K562 (cell line): ENCODE results near the gene CPSF4L. TPM values are rescaled to one million over a fixed set of nuclear protein-coding genes. Genes with fewer than 3 reads are reported as not detected.
A peak's percentile ranks its signal among the peaks of the same experiment; 100 is the strongest.

ENCODE experiments used
- ARID1B ChIP-seq: fragments of 450-650 bp; IDR thresholded peaks from 2 replicates; pipeline ENCODE4 v1.6.1; 2016; ENCODE audit warnings: antibody characterized with exemption, mild to moderate bottlenecking, inconsistent platforms
- ATF4 ChIP-seq: fragments of 450-650 bp; formaldehyde crosslinking; IDR thresholded peaks from 2 replicates; pipeline ENCODE4 v1.4.0; 2022; ENCODE audit warnings: mild to moderate bottlenecking, moderate library complexity
- BRCA1 ChIP-seq, 2 experiments: fragments of 450-650 bp in 1 of 2; sonication (generic) in 1 of 2; formaldehyde crosslinking in 1 of 2; IDR thresholded peaks; 2 replicates each; pipeline versions ENCODE4 v1.5.0 to v1.6.1; 2017 to 2020; ENCODE audit warnings: mild to moderate bottlenecking in 1 of 2, missing genetic modification reagents in 1 of 2
- DIDO1 ChIP-seq: fragments of 450-650 bp; IDR thresholded peaks from 2 replicates; pipeline ENCODE4 v1.6.1; 2016; ENCODE audit warnings: low read depth, missing biosample characterization, missing genetic modification characterization
- FIP1L1 ChIP-seq: fragments of 200-400 bp; formaldehyde crosslinking; IDR thresholded peaks from 2 replicates; pipeline ENCODE4 v1.6.1; 2018; ENCODE audit warnings: mild to moderate bottlenecking, low read depth, low read length; ENCODE audit not compliant: poor library complexity, severe bottlenecking
- GTF2B ChIP-seq: IDR thresholded peaks from 2 replicates; pipeline ENCODE4 v1.6.1; 2011; ENCODE audit not compliant: insufficient read length; ENCODE audit errors: extremely low read depth
- HDAC1 ChIP-seq, 2 experiments: fragments of 450-650 bp; IDR thresholded peaks; 2 replicates each; pipeline ENCODE4 v1.6.1; 2016 to 2017; ENCODE audit warnings: inconsistent platforms in 1 of 2, mild to moderate bottlenecking in 1 of 2, moderate library complexity in 1 of 2
- HDAC2 ChIP-seq: fragments of 450-650 bp; IDR thresholded peaks from 2 replicates; pipeline ENCODE4 v1.6.1; 2016; ENCODE audit warnings: mild to moderate bottlenecking
- HNRNPH1 ChIP-seq: fragments of 200-400 bp; formaldehyde crosslinking; optimal IDR thresholded peaks from 2 replicates; pipeline ENCODE3; 2017; ENCODE audit warnings: low read depth, mild to moderate bottlenecking, low read length, moderate library complexity
- HNRNPLL ChIP-seq: fragments of 200-400 bp; formaldehyde crosslinking; IDR thresholded peaks from 2 replicates; pipeline ENCODE4 v1.6.1; 2017; ENCODE audit warnings: low read length, low read depth, mild to moderate bottlenecking; ENCODE audit not compliant: poor library complexity, severe bottlenecking
- MIER1 ChIP-seq: fragments of 450-650 bp; IDR thresholded peaks from 2 replicates; pipeline ENCODE4 v1.6.1; 2016; ENCODE audit warnings: antibody characterized with exemption, mild to moderate bottlenecking, low read depth
- NFE2 ChIP-seq: IDR thresholded peaks from 2 replicates; pipeline ENCODE4 v1.6.1; 2014; ENCODE audit warnings: antibody characterized with exemption, low read depth
- NR2C1 ChIP-seq, 2 experiments: fragments of 450-650 bp; IDR thresholded peaks; 2 replicates each; pipeline ENCODE4 v1.6.1; 2017; ENCODE audit warnings: mild to moderate bottlenecking in 2 of 2, antibody characterized with exemption in 1 of 2, inconsistent platforms in 1 of 2, missing compliant biosample characterization in 1 of 2, missing genetic modification characterization in 1 of 2
- POLR2G ChIP-seq: fragments of 200-400 bp; formaldehyde crosslinking; IDR thresholded peaks from 2 replicates; pipeline ENCODE4 v1.6.1; 2017; ENCODE audit warnings: low read depth, mild to moderate bottlenecking, antibody characterized with exemption, low read length, moderate library complexity
- SAFB2 ChIP-seq: fragments of 200-400 bp; formaldehyde crosslinking; IDR thresholded peaks from 2 replicates; pipeline ENCODE4 v1.6.1; 2018; ENCODE audit warnings: borderline replicate concordance, low read length, low read depth, moderate library complexity; ENCODE audit not compliant: severe bottlenecking
- SIRT6 ChIP-seq: IDR thresholded peaks from one replicate; pipeline ENCODE4 v1.6.1; 2012; ENCODE audit warnings: low read depth, mild to moderate bottlenecking, control low read depth, inconsistent platforms, low read length, moderate library complexity
- SMARCA4 ChIP-seq: fragments of 450-650 bp; IDR thresholded peaks from 2 replicates; pipeline ENCODE4 v1.6.1; 2016
- SMARCA5 ChIP-seq: fragments of 450-650 bp; IDR thresholded peaks from 2 replicates; pipeline ENCODE4 v1.6.1; 2016
- STAT5A ChIP-seq: IDR thresholded peaks from 2 replicates; pipeline ENCODE4 v1.6.1; 2012; ENCODE audit warnings: low read length, inconsistent platforms, borderline replicate concordance
- TCF7L2 ChIP-seq: fragments of 150-350 bp; IDR thresholded peaks from 2 replicates; pipeline ENCODE4 v1.6.1; 2016; ENCODE audit warnings: low read depth, mild to moderate bottlenecking, low read length, moderate library complexity
- ZNF146 ChIP-seq: IDR thresholded peaks from one replicate; pipeline ENCODE4 v1.6.1; 2018; ENCODE audit warnings: missing compliant biosample characterization; ENCODE audit not compliant: unreplicated experiment
- ZNF644 ChIP-seq: fragments of 200-800 bp; sonication (Bioruptor generic); IDR thresholded peaks from 2 replicates; pipeline ENCODE4 v1.6.1; 2016; ENCODE audit warnings: low read depth, missing genetic modification characterization, missing compliant biosample characterization
- polyA plus RNA-seq, 8 experiments: library from polyadenylated mRNA; depleted of rRNA in 4 of 8; stranded (reverse) in 5 of 8; unstranded in 3 of 8; fragments of >200 nt; fragmentation: Nextera tagmentation in 2 of 8; fragmentation: Illumina TruSeq in 1 of 8; extraction: Ambion mirVana in 2 of 8; extraction: Trizol in 1 of 8; gene quantifications; 2 replicates each; pipeline versions ENCODE4 v1.2.1 to v1.2.3, GENCODE V29; 2011 to 2014; ENCODE audit warnings: inconsistent platforms in 1 of 8, missing spikeins in 1 of 8
- total RNA-seq, 7 experiments: library from RNA; depleted of rRNA in 6 of 7; stranded (reverse); fragments of >200 nt in 6 of 7; fragmentation: Illumina TruSeq in 2 of 7; extraction: Trizol in 2 of 7; gene quantifications; 2 replicates each; pipeline versions ENCODE4 v1.2.1 to v1.2.3, GENCODE V29; 2011 to 2021; ENCODE audit warnings: low replicate concordance in 1 of 7
- TF ChIP-seq, protein P1 (sequence below), 2 experiments: fragments of 450-650 bp; IDR thresholded peaks; 2 replicates each; pipeline ENCODE4 v1.6.1; 2016
- TF ChIP-seq, protein P2 (sequence below): fragments of 450-650 bp; IDR thresholded peaks from 2 replicates; pipeline ENCODE4 v1.7.1; 2018; ENCODE audit warnings: mild to moderate bottlenecking, low read depth; ENCODE audit not compliant: partially characterized antibody

The CPSF4L gene
- total and polyA plus RNA-seq, 9 of the 15 experiments (the other 6 are each of a cell fraction or from before 2014, with no cell fraction given), result not detected

DNA sequence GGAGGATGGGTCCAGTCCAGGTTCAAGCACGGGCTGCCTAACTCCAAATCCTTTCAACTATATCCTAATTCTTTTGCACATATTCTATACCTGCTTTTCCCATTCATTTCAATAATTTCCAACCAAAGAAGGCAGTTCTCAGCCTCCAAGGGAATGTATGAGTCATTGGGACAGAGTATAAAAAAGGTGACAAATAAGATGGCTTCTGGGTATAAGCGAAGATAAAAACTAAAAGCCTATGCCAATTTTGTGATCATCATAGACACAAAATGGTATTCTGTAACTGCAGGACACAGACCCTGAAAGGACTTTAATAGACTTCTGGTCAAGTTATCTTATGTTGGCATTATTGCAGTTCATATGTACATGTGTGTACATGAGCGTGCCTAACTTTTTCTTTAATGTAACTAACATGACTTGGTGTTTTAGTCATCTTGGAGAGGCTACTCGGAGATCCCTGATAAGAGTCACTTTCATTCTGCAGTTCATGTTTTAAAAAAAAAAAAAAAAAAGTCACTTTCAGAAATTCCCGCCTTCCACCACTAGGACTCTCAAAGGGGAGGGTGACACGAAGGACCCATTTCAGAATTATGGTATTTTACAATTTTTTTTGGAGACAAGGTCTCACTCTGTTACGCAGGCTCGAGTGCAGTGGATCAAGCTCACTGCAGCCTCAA lies 51.5 kb downstream of the CPSF4L start (continued):
- TF ChIP-seq MIER1 (no peak), SIRT6 (no peak), ZNF146 (no peak), HDAC1 (IDR thresholded peaks at IDR 0.05) (no peak), POLR2G (no peak), NR2C1 (IDR thresholded peaks at IDR 0.05) (no peak), NR2C1 (tag; IDR thresholded peaks at IDR 0.05) (no peak), HNRNPLL (no peak), HDAC2 (no peak), TCF7L2 (no peak), GTF2B (no peak), ARID1B (peak; percentile 46; the same call in 1 of the 2 replicates), ATF4 (CRISPR knock-in tag) (no peak), STAT5A (no peak), FIP1L1 (no peak), SMARCA4 (peak; percentile 60), ZNF644 (no peak), NFE2 (peak; percentile 72), HNRNPH1 (no peak), SAFB2 (no peak), BRCA1 (IDR thresholded peaks at IDR 0.05) (no peak), BRCA1 (CRISPR knock-in tag; IDR thresholded peaks at IDR 0.05) (no peak), DIDO1 (tag) (no peak), SMARCA5 (no peak)
- TF ChIP-seq, protein P1, sequence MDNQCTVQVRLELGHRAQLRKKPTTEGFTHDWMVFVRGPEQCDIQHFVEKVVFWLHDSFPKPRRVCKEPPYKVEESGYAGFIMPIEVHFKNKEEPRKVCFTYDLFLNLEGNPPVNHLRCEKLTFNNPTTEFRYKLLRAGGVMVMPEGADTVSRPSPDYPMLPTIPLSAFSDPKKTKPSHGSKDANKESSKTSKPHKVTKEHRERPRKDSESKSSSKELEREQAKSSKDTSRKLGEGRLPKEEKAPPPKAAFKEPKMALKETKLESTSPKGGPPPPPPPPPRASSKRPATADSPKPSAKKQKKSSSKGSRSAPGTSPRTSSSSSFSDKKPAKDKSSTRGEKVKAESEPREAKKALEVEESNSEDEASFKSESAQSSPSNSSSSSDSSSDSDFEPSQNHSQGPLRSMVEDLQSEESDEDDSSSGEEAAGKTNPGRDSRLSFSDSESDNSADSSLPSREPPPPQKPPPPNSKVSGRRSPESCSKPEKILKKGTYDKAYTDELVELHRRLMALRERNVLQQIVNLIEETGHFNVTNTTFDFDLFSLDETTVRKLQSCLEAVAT (IDR thresholded peaks at IDR 0.05), result no peak
- TF ChIP-seq, protein P2, sequence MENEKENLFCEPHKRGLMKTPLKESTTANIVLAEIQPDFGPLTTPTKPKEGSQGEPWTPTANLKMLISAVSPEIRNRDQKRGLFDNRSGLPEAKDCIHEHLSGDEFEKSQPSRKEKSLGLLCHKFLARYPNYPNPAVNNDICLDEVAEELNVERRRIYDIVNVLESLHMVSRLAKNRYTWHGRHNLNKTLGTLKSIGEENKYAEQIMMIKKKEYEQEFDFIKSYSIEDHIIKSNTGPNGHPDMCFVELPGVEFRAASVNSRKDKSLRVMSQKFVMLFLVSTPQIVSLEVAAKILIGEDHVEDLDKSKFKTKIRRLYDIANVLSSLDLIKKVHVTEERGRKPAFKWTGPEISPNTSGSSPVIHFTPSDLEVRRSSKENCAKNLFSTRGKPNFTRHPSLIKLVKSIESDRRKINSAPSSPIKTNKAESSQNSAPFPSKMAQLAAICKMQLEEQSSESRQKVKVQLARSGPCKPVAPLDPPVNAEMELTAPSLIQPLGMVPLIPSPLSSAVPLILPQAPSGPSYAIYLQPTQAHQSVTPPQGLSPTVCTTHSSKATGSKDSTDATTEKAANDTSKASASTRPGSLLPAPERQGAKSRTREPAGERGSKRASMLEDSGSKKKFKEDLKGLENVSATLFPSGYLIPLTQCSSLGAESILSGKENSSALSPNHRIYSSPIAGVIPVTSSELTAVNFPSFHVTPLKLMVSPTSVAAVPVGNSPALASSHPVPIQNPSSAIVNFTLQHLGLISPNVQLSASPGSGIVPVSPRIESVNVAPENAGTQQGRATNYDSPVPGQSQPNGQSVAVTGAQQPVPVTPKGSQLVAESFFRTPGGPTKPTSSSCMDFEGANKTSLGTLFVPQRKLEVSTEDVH, result peak; percentile 44
